ENCODE measurements around the gene PRDX6. TPM values are rescaled to one million over a fixed set of nuclear protein-coding genes. Genes with fewer than 3 reads are reported as not detected.
A peak's percentile ranks its signal among the peaks of the same experiment; 100 is the strongest.
"Not testable (repeated sequence)": the region's sequence is repeated elsewhere in the genome, so short reads cannot be mapped to it uniquely, and the experiment has no call there.

Gene PRDX6
- total and polyA plus RNA-seq, 5 experiments from 2014 or later = 109 to 269 (median 181) TPM

GRCh38 chr1:173505391-173505790 lies 28.3 kb downstream of the PRDX6 start:
- POLR2A ChIA-PET = no interaction called here
- H3K27me3 Mint-ChIP-seq = peaks cover 0 to 1% (median 0%) of the 10 kb centered on the region in 5 donors
- no peak overlapping the region for H3K27ac Mint-ChIP-seq
- ATAC-seq (no peak), DNase-seq (no peak)
- H3K9me3 Mint-ChIP-seq = no peaks in the 10 kb centered on the region
- H3K4me1 Mint-ChIP-seq = peaks cover 0 to 1% (median 0%) of the 10 kb centered on the region in 4 donors
- no peaks in the 10 kb centered on the region for H3K36me3 Mint-ChIP-seq
- H3K4me3 Mint-ChIP-seq = no peak overlapping the region

- Mint-ChIP-seq H3K27ac (no peak overlapping the region), H3K36me3 (no peaks in the 10 kb centered on the region), H3K9me3 (no peaks in the 10 kb centered on the region), H3K4me3 (no peak overlapping the region), H3K4me1 (peaks cover 0 to 1% (median 0%) of the 10 kb centered on the region in 4 donors), H3K27me3 (peaks cover 0 to 1% (median 0%) of the 10 kb centered on the region in 5 donors)
- POLR2A ChIA-PET = no interaction called here
- ATAC-seq (no peak), DNase-seq (no peak)
These were observed 29.3 kb downstream of the PRDX6 start for GRCh38 chr1:173506437-173506836.

- H3K4me1 Mint-ChIP-seq = peaks cover 0 to 1% (median 0%) of the 10 kb centered on the region in 4 donors
- POLR2A ChIA-PET = no interaction called here
- ATAC-seq = no peak
These were observed 30.2 kb downstream of the PRDX6 start for GRCh38 chr1:173507205-173507846.

GRCh38 chr1:173507847-173508209 lies 30.7 kb downstream of the PRDX6 start:
- no peaks in the 10 kb centered on the region for H3K36me3 Mint-ChIP-seq
- no peak for DNase-seq
- no peak overlapping the region for H3K4me3 Mint-ChIP-seq
- no peak overlapping the region for H3K27ac Mint-ChIP-seq
- no peaks in the 10 kb centered on the region for H3K9me3 Mint-ChIP-seq
- peaks cover 0 to 1% (median 0%) of the 10 kb centered on the region in 5 donors for H3K27me3 Mint-ChIP-seq
- H3K4me1 Mint-ChIP-seq = peaks cover 0 to 1% (median 0%) of the 10 kb centered on the region in 4 donors
- POLR2A ChIA-PET = no interaction called here
- no peak for ATAC-seq

More at GRCh38 chr1:173507205-173507846, 30.2 kb downstream of the PRDX6 start:
- H3K27ac Mint-ChIP-seq = peak overlapping the region in 1 of 10 donors; percentile 41
- no peak for DNase-seq
- no peaks in the 10 kb centered on the region for H3K36me3 Mint-ChIP-seq
- H3K4me3 Mint-ChIP-seq = no peak overlapping the region
- H3K27me3 Mint-ChIP-seq = peaks cover 0 to 1% (median 0%) of the 10 kb centered on the region in 5 donors
- no peaks in the 10 kb centered on the region for H3K9me3 Mint-ChIP-seq

- H3K4me3 Mint-ChIP-seq = no peak overlapping the region
- POLR2A ChIA-PET = interaction anchor here (0.8 kb wide), 1 partner anchor 1491 kb away, joined by 3 read pairs; the partner anchor contains the start of gene CACYBP
- ATAC-seq (no peak), DNase-seq (no peak)
- H3K27me3 Mint-ChIP-seq = peaks cover 0 to 1% (median 0%) of the 10 kb centered on the region in 5 donors
- H3K9me3 Mint-ChIP-seq = peaks cover 0 to 6% (median 2%) of the 10 kb centered on the region in 9 donors
- no peak overlapping the region for H3K27ac Mint-ChIP-seq
- peaks cover 0 to 3% (median 3%) of the 10 kb centered on the region in 3 donors for H3K36me3 Mint-ChIP-seq
- H3K4me1 Mint-ChIP-seq = peaks cover 0 to 1% (median 0%) of the 10 kb centered on the region in 4 donors
These were observed 31.4 kb downstream of the PRDX6 start for GRCh38 chr1:173508541-173508940.

GRCh38 chr1:173509797-173510196 lies 32.7 kb downstream of the PRDX6 start:
- H3K27me3 Mint-ChIP-seq = peaks cover 0 to 5% (median 0%) of the 10 kb centered on the region in 5 donors
- ATAC-seq = no peak
- H3K36me3 Mint-ChIP-seq = peaks cover 0 to 13% (median 12%) of the 10 kb centered on the region in 3 donors
- POLR2A ChIA-PET = no interaction called here
- DNase-seq = no peak
- H3K4me1 Mint-ChIP-seq = peaks cover 0 to 1% (median 0%) of the 10 kb centered on the region in 4 donors
- no peak overlapping the region for H3K4me3 Mint-ChIP-seq
- H3K9me3 Mint-ChIP-seq = peaks cover 4 to 17% (median 11%) of the 10 kb centered on the region in 9 donors
- H3K27ac Mint-ChIP-seq = no peak overlapping the region

- POLR2A ChIA-PET, H3K27ac Mint-ChIP-seq, H3K27me3 Mint-ChIP-seq, H3K4me3 Mint-ChIP-seq, DNase-seq, ATAC-seq: not testable (repeated sequence)
- peaks cover 0 to 18% (median 12%) of the 10 kb centered on the region in 3 donors for H3K36me3 Mint-ChIP-seq
- H3K4me1 Mint-ChIP-seq = peaks cover 4 to 20% (median 10%) of the 10 kb centered on the region in 4 donors
- peaks cover 4 to 22% (median 11%) of the 10 kb centered on the region in 9 donors for H3K9me3 Mint-ChIP-seq
These were observed 37.4 kb downstream of the PRDX6 start for GRCh38 chr1:173514503-173514902.

GRCh38 chr1:173520799-173521198 lies 43.7 kb downstream of the PRDX6 start:
- Mint-ChIP-seq H3K9me3 (no peaks in the 10 kb centered on the region), H3K36me3 (no peaks in the 10 kb centered on the region), H3K4me3 (no peak overlapping the region), H3K27me3 (no peaks in the 10 kb centered on the region), H3K4me1 (peaks cover 6 to 20% (median 10%) of the 10 kb centered on the region in 4 donors), H3K27ac (no peak overlapping the region)
- ATAC-seq = no peak
- no peak for DNase-seq
- POLR2A ChIA-PET = no interaction called here

- DNase-seq (no peak), ATAC-seq (no peak)
- POLR2A ChIA-PET = no interaction called here
- Mint-ChIP-seq H3K27me3 (no peaks in the 10 kb centered on the region), H3K27ac (peak overlapping the region in 1 of 10 donors; percentile 16), H3K4me3 (no peak overlapping the region), H3K36me3 (no peaks in the 10 kb centered on the region), H3K9me3 (no peaks in the 10 kb centered on the region), H3K4me1 (peaks cover 6 to 25% (median 13%) of the 10 kb centered on the region in 4 donors)
These were observed 46.2 kb downstream of the PRDX6 start for GRCh38 chr1:173523329-173523728.

- no peaks in the 10 kb centered on the region for H3K27me3 Mint-ChIP-seq
- no peak for DNase-seq
- H3K4me1 Mint-ChIP-seq = peaks cover 10 to 31% (median 19%) of the 10 kb centered on the region in 4 donors
- no peaks in the 10 kb centered on the region for H3K9me3 Mint-ChIP-seq
- POLR2A ChIA-PET = no interaction called here
- H3K4me3 Mint-ChIP-seq = no peak overlapping the region
- H3K36me3 Mint-ChIP-seq = no peaks in the 10 kb centered on the region
- ATAC-seq = no peak
- peak overlapping the region in 2 of 10 donors; percentile 12 to 54 for H3K27ac Mint-ChIP-seq
These were observed 48.8 kb downstream of the PRDX6 start for GRCh38 chr1:173525926-173526325.

GRCh38 chr1:173527151-173527826 lies 50.2 kb downstream of the PRDX6 start:
- ATAC-seq (no peak), DNase-seq (no peak)
- no peaks in the 10 kb centered on the region for H3K36me3 Mint-ChIP-seq
- no peak overlapping the region for H3K4me3 Mint-ChIP-seq
- H3K4me1 Mint-ChIP-seq = peaks cover 14 to 43% (median 24%) of the 10 kb centered on the region in 4 donors
- no peaks in the 10 kb centered on the region for H3K27me3 Mint-ChIP-seq
- H3K9me3 Mint-ChIP-seq = no peaks in the 10 kb centered on the region
- H3K27ac Mint-ChIP-seq = no peak overlapping the region
- POLR2A ChIA-PET = no interaction called here

- POLR2A ChIA-PET = no interaction called here
- peak overlapping the region in 1 of 10 donors; percentile 6 for H3K4me3 Mint-ChIP-seq
- no peaks in the 10 kb centered on the region for H3K36me3 Mint-ChIP-seq
- peak overlapping the region in 5 of 10 donors; percentile 13 to 56 (median 41) for H3K27ac Mint-ChIP-seq
- no peaks in the 10 kb centered on the region for H3K27me3 Mint-ChIP-seq
- H3K9me3 Mint-ChIP-seq = no peaks in the 10 kb centered on the region
- DNase-seq (no peak), ATAC-seq (no peak)
- peaks cover 18 to 51% (median 29%) of the 10 kb centered on the region in 4 donors for H3K4me1 Mint-ChIP-seq
These were observed 52.0 kb downstream of the PRDX6 start for GRCh38 chr1:173529106-173529505.

Measured in naive thymus-derived CD8-positive, alpha-beta T cell (primary cell).